Stomach smooth muscle (tissue), 2 donors: Measurements from ENCODE around the gene MANSC1.
A peak's percentile ranks its signal among the peaks of the same experiment; 100 is the strongest.
"Not testable (repeated sequence)": the region's sequence is repeated elsewhere in the genome, so short reads cannot be mapped to it uniquely, and the experiment has no call there.

Source experiments
- H3K27ac ChIP-seq: one replicate; pipeline ENCODE4 v1.7.0; 2013; ENCODE audit warnings: mild to moderate bottlenecking, low read length, inconsistent platforms
- H3K27me3 ChIP-seq, 2 donors: one replicate each; pipeline ENCODE4 v1.7.0; 2013; ENCODE audit warnings: low read length in 2 of 2; ENCODE audit not compliant: insufficient read depth in 2 of 2, control insufficient read depth in 1 of 2
- H3K36me3 ChIP-seq, 2 donors: one replicate each; pipeline ENCODE4 v1.7.0; 2013; ENCODE audit warnings: low read length in 2 of 2; ENCODE audit not compliant: control insufficient read depth in 2 of 2, insufficient read depth in 2 of 2
- H3K4me1 ChIP-seq: one replicate; pipeline ENCODE4 v1.7.0; 2013; ENCODE audit warnings: low read length; ENCODE audit not compliant: control insufficient read depth, insufficient read depth
- H3K4me3 ChIP-seq, 2 donors: one replicate each; pipeline ENCODE4 v1.7.0; 2013; ENCODE audit warnings: low read length in 2 of 2
- H3K9ac ChIP-seq, 2 donors: one replicate each; pipeline ENCODE4 v1.7.0; 2013; ENCODE audit warnings: low read length in 2 of 2, mild to moderate bottlenecking in 1 of 2
- H3K9me3 ChIP-seq, 2 donors: one replicate each; pipeline ENCODE4 v1.7.0; 2013; ENCODE audit warnings: low read length in 2 of 2; ENCODE audit not compliant: control insufficient read depth in 2 of 2
- donor health status: healthy.
- donor health status: Pancreatic carcinoma.

Gene MANSC1

DNA sequence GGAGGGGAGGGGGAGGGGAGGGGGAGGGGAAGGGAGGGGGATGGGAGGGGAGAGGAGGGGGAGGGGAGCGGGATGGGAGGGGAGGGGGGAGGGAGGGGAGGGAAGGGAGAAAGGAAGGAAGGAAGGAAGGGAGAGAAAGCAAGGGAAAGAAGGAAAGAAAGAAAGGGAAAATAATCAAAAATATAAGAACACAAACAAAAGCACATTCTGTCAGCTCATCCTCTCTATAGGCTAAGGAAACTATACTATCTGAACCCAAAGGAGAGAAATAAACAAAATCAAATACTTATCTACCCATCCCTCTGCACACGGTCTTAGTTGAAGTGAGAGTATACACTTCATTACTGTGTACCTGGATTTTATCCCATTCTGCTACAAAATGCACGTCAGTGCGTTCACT is 26.9 kb downstream of the MANSC1 start:
- Histone ChIP-seq H3K9me3 (no peaks in the 10 kb centered on the region), H3K9ac (no peak overlapping the region), H3K36me3 (no peaks in the 10 kb centered on the region), H3K4me1 (no peaks in the 10 kb centered on the region), H3K27ac (no peak overlapping the region), H3K4me3 (no peak overlapping the region), H3K27me3 (no peaks in the 10 kb centered on the region)

DNA sequence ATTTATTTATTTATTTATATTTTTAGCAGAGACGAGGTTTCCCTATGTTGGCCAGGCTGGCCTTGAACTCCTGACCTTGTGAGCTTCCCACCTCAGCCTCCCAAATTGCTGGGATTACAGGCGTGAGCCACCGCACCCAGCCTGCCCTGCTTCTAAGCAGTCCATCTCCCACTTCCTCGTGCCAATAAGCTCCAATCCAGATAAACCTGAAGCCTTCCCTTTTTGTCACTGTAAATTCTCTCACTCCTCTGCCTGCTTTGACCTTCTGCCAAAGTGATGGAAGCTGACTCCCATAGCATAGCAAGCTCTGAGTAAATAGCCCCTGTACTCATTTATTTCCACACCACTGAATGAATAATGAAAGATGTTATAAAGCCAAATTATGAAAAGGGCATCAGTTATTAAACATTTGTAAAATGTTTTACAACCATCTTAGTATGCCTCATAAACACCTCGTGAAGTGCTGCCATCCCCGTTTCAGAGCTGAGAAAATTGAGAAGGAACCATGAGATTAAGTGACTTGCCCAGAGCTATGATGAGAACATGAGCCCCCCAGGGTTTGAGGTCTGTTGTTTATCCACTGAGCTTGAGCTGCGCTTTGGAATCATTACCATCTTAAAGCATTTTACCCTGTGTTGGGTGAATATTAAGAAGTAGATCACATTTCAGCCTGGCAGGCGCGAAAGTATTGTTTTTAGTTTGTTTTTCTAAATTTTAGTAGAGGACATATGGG is 30.4 kb downstream of the MANSC1 start:
- H3K9me3 ChIP-seq: no peaks in the 10 kb centered on the region
- no peaks in the 10 kb centered on the region for H3K27me3 ChIP-seq
- no peaks in the 10 kb centered on the region for H3K4me1 ChIP-seq
- no peak overlapping the region for H3K27ac ChIP-seq
- no peak overlapping the region for H3K9ac ChIP-seq
- H3K4me3 ChIP-seq: peak overlapping the region in 1 of 2 donors; percentile 44
- H3K36me3 ChIP-seq: no peaks in the 10 kb centered on the region

DNA sequence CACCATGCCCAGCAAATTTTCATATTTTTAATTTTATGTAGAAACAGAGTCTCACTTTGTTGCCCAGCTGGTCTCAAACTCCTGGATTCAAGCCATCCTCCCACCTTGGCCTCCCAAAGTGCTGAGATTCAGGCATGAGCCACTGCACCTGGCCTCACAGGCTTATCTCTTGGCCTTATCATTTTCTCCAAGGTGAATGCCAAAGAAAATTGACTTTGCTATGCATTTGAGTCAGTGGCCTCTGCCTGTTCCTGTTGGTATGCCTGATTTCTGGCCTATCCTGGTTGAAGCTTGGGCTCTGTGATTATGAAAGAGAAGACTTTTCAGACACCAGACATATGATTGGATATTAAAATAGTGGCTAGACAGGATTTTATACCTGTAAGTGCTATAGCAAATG is 34.2 kb downstream of the MANSC1 start:
- H3K36me3 ChIP-seq: no peaks in the 10 kb centered on the region
- no peaks in the 10 kb centered on the region for H3K9me3 ChIP-seq
- H3K4me1 ChIP-seq: no peaks in the 10 kb centered on the region
- no peak overlapping the region for H3K4me3 ChIP-seq
- H3K9ac ChIP-seq: no peak overlapping the region
- H3K27me3 ChIP-seq: no peaks in the 10 kb centered on the region
- H3K27ac ChIP-seq: no peak overlapping the region

DNA sequence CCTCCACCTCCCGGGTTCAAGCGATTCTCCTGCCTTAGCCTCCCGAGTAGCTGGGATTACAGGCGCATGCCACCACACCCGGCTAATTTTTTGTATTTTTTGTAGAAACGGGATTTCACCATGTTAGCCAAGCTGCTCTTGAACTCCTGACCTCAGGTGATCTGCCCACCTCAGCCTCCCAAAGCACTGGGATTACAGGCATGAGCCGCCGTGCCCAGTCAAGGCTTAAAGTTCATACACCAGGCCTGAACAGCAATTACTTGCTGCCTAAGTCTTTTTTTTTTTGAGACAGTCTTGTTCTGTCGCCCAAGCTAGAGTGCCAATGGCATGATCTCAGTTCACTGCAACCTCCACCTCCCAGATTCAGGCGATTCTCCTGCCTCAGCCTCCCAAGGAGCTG is 39.3 kb downstream of the MANSC1 start:
- H3K27ac ChIP-seq, H3K27me3 ChIP-seq, H3K36me3 ChIP-seq, H3K4me1 ChIP-seq, H3K4me3 ChIP-seq, H3K9me3 ChIP-seq, H3K9ac ChIP-seq: not testable (repeated sequence)

DNA sequence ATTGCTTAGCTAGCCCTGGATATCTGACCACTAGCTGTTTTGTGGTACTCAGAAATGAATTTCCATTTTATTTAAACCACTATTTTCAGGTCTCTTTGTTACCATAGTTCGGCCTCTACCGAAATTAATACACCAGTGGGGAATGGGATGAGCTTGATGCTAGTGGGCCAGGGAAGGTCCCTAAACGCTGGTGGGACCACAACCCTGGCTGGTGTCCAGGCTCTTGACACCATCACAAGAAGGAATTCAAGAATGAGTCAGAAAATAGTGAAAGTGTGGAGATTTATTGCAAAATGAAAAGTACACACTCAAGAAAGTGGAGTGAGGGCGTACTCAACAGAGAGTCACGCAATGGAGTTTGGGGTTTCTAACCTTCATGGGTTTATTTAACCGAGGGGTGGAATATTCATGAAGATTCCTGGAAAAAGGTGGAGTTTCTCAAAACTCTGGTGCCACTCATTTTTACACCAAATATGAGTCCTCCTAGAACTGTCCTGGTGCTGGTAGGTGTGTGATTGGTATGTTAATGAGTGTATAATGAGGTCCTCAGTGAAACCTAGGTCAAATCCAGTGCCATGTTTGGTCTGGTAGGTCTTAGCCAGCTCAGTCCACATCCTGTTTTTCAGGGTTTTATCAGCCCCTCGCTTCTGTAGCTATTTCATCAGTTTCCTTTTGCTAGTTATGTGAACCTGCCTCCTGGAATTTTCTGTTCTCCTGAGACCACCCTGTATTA is 44.3 kb downstream of the MANSC1 start:
- H3K27ac ChIP-seq: no peak overlapping the region
- no peak overlapping the region for H3K9ac ChIP-seq

DNA sequence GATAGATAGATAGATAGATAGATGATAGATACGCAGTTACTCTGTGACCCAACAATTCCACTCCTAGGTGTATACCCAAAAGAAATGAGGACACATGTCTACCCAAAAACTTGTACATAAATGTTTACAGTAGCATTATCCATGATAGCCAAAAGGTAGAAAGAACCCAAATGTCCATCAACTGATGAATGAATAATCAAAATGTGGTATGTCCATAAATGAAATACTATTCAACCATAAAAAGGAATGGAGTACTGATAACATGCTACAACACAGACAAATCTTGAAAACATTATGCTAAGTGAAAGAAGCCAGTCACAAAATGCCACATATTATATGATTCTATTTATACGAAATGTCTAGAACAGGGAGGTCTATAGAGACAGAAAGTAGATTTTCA is 47.1 kb downstream of the MANSC1 start:
- Histone ChIP-seq H3K9ac (no peak overlapping the region), H3K27ac (no peak overlapping the region), H3K36me3 (no peaks in the 10 kb centered on the region), H3K4me3 (no peak overlapping the region), H3K27me3 (no peaks in the 10 kb centered on the region), H3K4me1 (no peaks in the 10 kb centered on the region), H3K9me3 (no peaks in the 10 kb centered on the region)

More for the DNA sequence above, 44.3 kb downstream of the MANSC1 start:
- no peaks in the 10 kb centered on the region for H3K9me3 ChIP-seq
- H3K4me3 ChIP-seq: no peak overlapping the region
- H3K27me3 ChIP-seq: no peaks in the 10 kb centered on the region
- H3K4me1 ChIP-seq: no peaks in the 10 kb centered on the region
- no peaks in the 10 kb centered on the region for H3K36me3 ChIP-seq

DNA sequence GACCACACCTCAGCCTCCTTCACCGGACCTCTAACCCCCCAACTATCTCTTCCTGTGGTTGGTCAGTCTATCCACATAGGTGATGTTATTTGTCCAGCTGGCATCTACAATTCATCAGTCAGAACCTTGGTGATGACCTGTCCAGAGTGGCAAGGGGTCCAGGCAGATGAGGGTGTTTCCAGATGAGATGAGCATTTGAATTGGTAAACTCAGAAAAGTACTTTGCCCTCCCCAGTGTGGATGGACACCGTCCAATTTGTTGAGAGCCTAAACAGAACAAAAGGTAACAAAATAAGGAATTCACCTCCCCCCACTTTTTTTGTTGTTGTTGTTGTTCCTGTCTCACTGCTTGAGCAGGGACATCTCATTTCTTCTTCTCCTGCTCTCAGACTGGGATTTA is 48.9 kb downstream of the MANSC1 start:
- Histone ChIP-seq H3K9me3 (no peaks in the 10 kb centered on the region), H3K4me3 (no peak overlapping the region), H3K9ac (no peak overlapping the region), H3K4me1 (no peaks in the 10 kb centered on the region), H3K27ac (no peak overlapping the region), H3K27me3 (no peaks in the 10 kb centered on the region), H3K36me3 (no peaks in the 10 kb centered on the region)

DNA sequence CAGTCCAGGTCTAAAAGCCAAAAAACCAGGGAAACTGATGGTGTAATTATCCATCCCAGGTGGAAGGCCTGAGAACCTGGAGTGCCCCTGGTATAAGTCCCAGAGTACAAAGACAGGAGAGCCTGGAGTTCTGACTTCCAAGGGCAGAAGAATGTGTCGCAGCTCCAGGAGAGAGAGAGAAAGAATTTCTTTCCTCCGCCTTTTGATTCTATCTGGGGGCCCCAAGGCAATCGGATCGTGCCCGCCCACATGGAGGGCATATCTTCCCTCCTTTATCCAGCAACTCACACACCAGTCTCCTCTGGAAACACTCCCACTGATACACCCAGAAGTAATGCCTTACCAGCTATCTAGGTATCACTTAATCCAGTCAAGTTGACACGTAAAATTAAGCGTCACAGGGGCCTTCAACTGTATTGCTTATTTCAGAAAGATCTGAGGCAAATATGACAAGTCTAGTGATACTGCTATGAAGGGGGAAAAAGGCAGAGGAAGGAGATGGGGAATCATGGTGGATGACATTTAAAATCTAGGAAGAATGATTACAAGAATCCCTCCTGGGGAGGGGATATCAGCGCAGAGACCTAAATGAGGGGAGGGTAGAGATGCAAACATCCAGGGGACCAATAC is 52.7 kb downstream of the MANSC1 start:
- Histone ChIP-seq H3K4me1 (peaks cover 6% of the 10 kb centered on the region), H3K9me3 (no peaks in the 10 kb centered on the region), H3K27me3 (no peaks in the 10 kb centered on the region), H3K27ac (no peak overlapping the region), H3K4me3 (no peak overlapping the region), H3K36me3 (no peaks in the 10 kb centered on the region), H3K9ac (no peak overlapping the region)

DNA sequence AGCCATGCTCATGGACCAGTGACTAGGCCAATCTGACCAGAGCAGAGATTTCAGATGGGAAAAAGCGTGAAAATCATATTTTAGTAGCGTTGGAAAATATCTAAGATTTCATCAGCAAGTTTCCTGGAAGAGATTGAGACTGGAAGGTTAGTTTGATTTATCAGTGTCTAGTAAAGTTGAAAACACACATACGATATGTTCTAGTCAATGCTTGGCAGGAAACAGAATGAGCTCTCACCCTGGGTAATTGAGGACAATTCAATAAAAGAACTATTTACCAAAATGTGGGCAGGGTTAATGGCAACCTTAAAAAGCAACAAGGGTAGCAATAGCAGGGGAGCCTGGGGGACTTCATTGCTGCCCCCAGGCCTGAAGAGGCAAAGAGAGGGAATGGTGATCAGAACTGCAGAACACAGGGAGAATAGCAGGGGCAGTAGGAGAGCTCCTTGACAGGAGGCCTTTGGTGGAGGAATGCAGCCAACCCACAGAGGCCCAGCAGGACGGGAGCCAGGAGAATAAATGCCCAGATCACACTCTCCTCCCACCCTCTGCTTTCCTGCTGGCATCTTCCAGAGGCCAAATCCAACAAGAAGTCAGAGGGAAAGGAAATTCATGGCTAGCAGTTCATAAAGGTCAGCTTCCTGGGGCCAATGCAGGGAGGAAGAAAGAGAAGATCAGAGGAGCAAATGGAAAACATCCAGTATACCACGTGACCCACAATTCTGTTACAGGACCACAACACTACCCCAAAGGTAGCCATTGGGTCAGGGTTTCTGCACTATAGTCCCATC is 55.6 kb downstream of the MANSC1 start:
- no peak overlapping the region for H3K4me3 ChIP-seq

DNA sequence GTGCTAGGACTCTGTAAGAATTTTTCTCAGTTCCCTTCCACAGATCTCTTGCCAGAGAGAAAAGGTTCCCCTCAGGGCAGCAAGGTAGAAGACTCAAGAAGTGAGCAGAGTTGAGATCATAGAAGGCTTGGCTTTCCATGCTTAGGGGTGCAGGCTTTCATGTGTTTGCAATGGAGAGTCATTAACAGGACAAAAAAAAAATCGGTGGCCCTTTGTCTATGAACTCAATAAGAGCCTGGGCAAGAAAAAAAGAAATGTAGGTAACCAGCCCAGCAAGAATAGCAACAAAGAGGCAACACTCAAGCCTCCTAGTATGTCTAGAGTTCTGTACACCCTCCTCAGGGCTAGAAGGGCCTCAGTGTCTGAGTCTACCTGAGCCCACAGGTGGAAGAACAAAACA is 59.8 kb downstream of the MANSC1 start:
- no peak overlapping the region for H3K27ac ChIP-seq
- H3K4me3 ChIP-seq: no peak overlapping the region
- H3K9me3 ChIP-seq: no peaks in the 10 kb centered on the region
- H3K4me1 ChIP-seq: peaks cover 6% of the 10 kb centered on the region
- no peaks in the 10 kb centered on the region for H3K36me3 ChIP-seq
- H3K9ac ChIP-seq: no peak overlapping the region
- H3K27me3 ChIP-seq: no peaks in the 10 kb centered on the region

More for the DNA sequence above, 55.6 kb downstream of the MANSC1 start:
- no peak overlapping the region for H3K27ac ChIP-seq
- H3K36me3 ChIP-seq: no peaks in the 10 kb centered on the region
- no peaks in the 10 kb centered on the region for H3K27me3 ChIP-seq
- no peak overlapping the region for H3K9ac ChIP-seq
- H3K4me1 ChIP-seq: peaks cover 6% of the 10 kb centered on the region
- H3K9me3 ChIP-seq: no peaks in the 10 kb centered on the region
